ENCODE measurements around the gene KHDRBS2.
"Not testable (repeated sequence)": the region's sequence is repeated elsewhere in the genome, so short reads cannot be mapped to it uniquely, and the experiment has no call there.

KHDRBS2 gene

GRCh38 chr6:61809004-61809595, 476.9 kb downstream of the KHDRBS2 start:
- peaks cover 10% of the 10 kb centered on the region for H3K9me3 Mint-ChIP-seq
- ATAC-seq (no peak), DNase-seq (no peak)

DNA sequence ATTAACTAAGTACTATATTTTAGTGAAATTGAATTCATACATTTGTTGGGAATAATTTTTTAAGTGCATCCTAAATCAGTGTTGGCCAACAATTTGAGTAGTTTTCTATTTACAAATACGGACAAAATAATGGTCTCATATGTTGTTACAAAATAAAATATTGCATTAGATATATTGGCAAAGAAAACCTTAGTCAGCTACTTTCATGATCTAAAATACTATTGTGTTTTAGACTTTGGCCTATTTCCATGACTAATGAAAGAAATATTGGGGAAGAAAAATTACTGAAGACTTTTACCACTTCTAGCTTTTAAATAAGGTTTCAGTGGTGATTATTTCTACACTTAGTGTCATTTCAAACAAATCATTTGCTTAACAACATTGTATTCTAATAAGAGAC, 498.0 kb downstream of the KHDRBS2 start:
- Mint-ChIP-seq H3K4me1 (no peaks in the 10 kb centered on the region), H3K27ac (no peak overlapping the region), H3K4me3 (no peak overlapping the region), H3K9me3 (no peaks in the 10 kb centered on the region), H3K27me3 (no peaks in the 10 kb centered on the region), H3K36me3 (ENCODE audit: low read depth) (no peaks in the 10 kb centered on the region)
- ATAC-seq = no peak
- DNase-seq = no peak

More at GRCh38 chr6:61809004-61809595, 476.9 kb downstream of the KHDRBS2 start:
- no peak overlapping the region for H3K27ac Mint-ChIP-seq
- no peaks in the 10 kb centered on the region for H3K4me1 Mint-ChIP-seq
- H3K36me3 Mint-ChIP-seq (ENCODE audit: low read depth) = no peaks in the 10 kb centered on the region
- no peak overlapping the region for H3K4me3 Mint-ChIP-seq
- no peaks in the 10 kb centered on the region for H3K27me3 Mint-ChIP-seq

DNA sequence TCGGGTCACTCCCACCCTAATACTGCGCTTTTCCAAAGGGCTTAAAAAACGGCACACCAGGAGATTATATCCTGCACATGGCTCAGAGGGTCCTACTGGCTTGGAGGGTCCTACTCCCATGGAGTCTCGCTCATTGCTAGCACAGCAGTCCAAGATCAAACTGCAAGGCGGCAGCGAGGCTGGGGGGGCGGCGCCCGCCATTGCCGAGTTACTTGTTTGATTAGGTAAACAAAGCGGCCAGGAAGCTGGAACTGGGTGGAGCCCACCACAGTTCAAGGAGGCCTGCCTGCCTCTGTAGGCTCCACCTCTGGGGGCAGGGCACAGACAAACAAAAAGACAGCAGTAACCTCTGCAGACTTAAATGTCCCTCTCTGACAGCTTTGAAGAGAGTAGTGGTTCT, 516.6 kb downstream of the KHDRBS2 start:
- H3K27ac Mint-ChIP-seq; ATAC-seq; H3K4me1 Mint-ChIP-seq; H3K36me3 Mint-ChIP-seq (ENCODE audit: low read depth); H3K4me3 Mint-ChIP-seq; DNase-seq; H3K27me3 Mint-ChIP-seq: not testable (repeated sequence)
- peaks cover 31% of the 10 kb centered on the region for H3K9me3 Mint-ChIP-seq

DNA sequence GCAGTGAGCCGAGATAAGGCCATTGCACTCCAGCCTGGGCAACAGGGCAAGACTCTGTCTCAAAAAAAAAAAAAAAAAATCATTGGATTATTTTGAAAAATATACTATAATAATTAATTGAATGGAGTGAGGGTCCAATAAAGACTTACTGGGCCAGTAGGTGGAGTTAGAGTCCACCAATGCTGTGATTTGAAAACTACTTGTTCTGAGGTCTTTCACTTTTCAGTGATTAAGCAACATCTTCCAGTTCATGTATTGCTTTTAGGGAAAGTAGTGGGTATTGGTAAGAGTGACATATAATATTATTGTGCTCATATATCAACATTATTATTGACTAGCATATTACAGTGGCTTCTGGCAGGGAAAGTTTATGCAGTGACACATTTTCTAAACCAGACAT, 530.3 kb downstream of the KHDRBS2 start:
- H3K4me1 Mint-ChIP-seq = no peaks in the 10 kb centered on the region
- peaks cover 4% of the 10 kb centered on the region for H3K9me3 Mint-ChIP-seq
- DNase-seq (no peak), ATAC-seq (no peak)
- no peak overlapping the region for H3K27ac Mint-ChIP-seq
- H3K27me3 Mint-ChIP-seq = no peaks in the 10 kb centered on the region
- no peaks in the 10 kb centered on the region for H3K36me3 Mint-ChIP-seq (ENCODE audit: low read depth)
- no peak overlapping the region for H3K4me3 Mint-ChIP-seq

DNA sequence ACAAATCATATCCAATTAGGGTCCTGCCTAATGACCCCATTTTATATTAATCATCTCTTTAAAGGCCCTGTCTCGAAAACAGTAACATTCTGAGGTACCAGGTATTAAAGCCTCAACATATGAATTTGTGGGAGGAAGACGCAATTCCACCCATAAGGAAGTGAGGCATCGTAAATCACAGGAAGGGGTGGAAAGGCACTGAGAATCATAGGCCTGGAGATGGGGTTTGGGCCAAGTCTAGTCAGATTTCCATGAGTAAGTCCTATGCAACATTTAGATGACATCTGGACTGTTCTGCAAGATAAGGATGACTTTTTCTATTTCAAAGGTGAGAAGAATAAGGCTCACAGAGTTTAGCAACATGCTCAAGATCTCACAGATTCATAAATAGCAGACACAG, 534.0 kb downstream of the KHDRBS2 start:
- Mint-ChIP-seq H3K36me3 (ENCODE audit: low read depth) (no peaks in the 10 kb centered on the region), H3K27ac (no peak overlapping the region), H3K4me1 (no peaks in the 10 kb centered on the region), H3K27me3 (no peaks in the 10 kb centered on the region), H3K9me3 (peaks cover 4% of the 10 kb centered on the region), H3K4me3 (no peak overlapping the region)
- ATAC-seq (no peak), DNase-seq (no peak)

- H3K9me3 Mint-ChIP-seq = peaks cover 12% of the 10 kb centered on the region
- no peak overlapping the region for H3K27ac Mint-ChIP-seq
- no peaks in the 10 kb centered on the region for H3K36me3 Mint-ChIP-seq (ENCODE audit: low read depth)
- H3K27me3 Mint-ChIP-seq = no peaks in the 10 kb centered on the region
- no peaks in the 10 kb centered on the region for H3K4me1 Mint-ChIP-seq
- DNase-seq (no peak), ATAC-seq (no peak)
- no peak overlapping the region for H3K4me3 Mint-ChIP-seq
Observed at GRCh38 chr6:61745994-61746393, 540.0 kb downstream of the KHDRBS2 start.

- no peak for DNase-seq
Observed at GRCh38 chr6:61711849-61712248, 574.2 kb downstream of the KHDRBS2 start.

GRCh38 chr6:61688165-61688564, 597.9 kb downstream of the KHDRBS2 start:
- ATAC-seq = no peak
- no peak for DNase-seq
- Mint-ChIP-seq H3K27ac (no peak overlapping the region), H3K27me3 (no peaks in the 10 kb centered on the region), H3K4me3 (no peak overlapping the region), H3K36me3 (ENCODE audit: low read depth) (no peaks in the 10 kb centered on the region), H3K4me1 (no peaks in the 10 kb centered on the region), H3K9me3 (peaks cover 12% of the 10 kb centered on the region)

More at GRCh38 chr6:61711849-61712248, 574.2 kb downstream of the KHDRBS2 start:
- no peak overlapping the region for H3K4me3 Mint-ChIP-seq
- H3K36me3 Mint-ChIP-seq (ENCODE audit: low read depth) = no peaks in the 10 kb centered on the region
- no peak overlapping the region for H3K27ac Mint-ChIP-seq
- peaks cover 5% of the 10 kb centered on the region for H3K9me3 Mint-ChIP-seq
- H3K4me1 Mint-ChIP-seq = no peaks in the 10 kb centered on the region
- ATAC-seq = no peak
- no peaks in the 10 kb centered on the region for H3K27me3 Mint-ChIP-seq

DNA sequence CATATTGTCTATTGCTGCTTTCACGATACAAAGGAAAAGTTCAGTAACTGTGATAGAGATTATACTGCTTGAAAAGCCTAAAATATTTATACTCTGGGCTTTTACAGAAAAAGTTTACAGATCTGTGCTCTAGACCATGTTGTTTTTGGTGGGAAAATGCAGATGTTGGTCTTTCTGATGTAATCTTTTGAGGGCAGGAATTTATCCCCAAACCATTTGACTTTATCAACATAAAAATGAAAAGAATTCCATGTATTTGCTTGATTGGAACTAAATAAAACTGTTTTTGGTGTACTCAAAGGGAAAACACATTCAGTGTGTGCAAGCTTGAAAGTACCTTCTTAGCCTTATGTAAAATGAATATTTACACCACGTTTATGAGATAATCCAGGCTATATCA, 603.5 kb downstream of the KHDRBS2 start:
- Mint-ChIP-seq H3K9me3 (peaks cover 25% of the 10 kb centered on the region), H3K36me3 (ENCODE audit: low read depth) (no peaks in the 10 kb centered on the region), H3K4me1 (no peaks in the 10 kb centered on the region), H3K27ac (no peak overlapping the region), H3K27me3 (no peaks in the 10 kb centered on the region), H3K4me3 (no peak overlapping the region)
- DNase-seq (no peak), ATAC-seq (no peak)

DNA sequence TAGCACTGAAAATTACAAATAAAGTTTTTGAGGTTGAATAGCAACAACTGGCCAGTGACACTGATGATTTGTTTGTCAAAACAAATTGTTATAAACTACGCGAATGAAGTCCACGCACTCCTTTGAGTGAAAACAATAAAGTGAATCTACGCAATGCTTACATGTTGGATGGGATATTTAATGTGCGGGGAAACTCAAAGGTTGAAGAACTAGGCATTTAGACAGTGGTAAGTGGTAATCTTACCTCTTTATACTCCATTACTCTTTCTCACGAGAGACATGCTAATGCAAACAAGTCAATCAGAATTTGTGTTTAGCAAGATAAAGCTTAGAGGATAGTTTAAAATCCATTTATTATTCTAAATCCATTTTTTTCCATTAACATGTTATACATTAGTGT, 606.4 kb downstream of the KHDRBS2 start:
- DNase-seq (no peak), ATAC-seq (no peak)
- Mint-ChIP-seq H3K9me3 (peaks cover 25% of the 10 kb centered on the region), H3K4me1 (no peaks in the 10 kb centered on the region), H3K4me3 (no peak overlapping the region), H3K36me3 (ENCODE audit: low read depth) (no peaks in the 10 kb centered on the region), H3K27ac (no peak overlapping the region), H3K27me3 (no peaks in the 10 kb centered on the region)

DNA sequence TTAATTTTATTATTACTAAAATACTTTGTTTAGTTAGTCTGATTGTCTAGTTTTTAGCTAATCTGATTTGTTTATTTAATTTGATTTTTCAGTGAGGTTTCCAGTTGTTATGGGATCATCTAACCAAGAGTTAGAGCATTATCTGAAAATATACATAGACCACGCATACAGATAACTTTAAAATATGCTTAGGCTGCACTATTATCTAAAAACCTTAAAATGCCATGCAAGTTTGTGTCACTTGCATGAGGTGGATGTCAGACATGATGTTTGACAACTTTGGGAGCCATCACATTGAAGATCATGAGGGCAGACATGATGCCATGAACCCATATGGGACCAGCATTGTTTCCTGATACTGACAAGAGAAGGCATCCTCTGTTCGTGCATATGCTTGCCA, 610.3 kb downstream of the KHDRBS2 start:
- DNase-seq (no peak), ATAC-seq (no peak)
- Mint-ChIP-seq H3K27ac (no peak overlapping the region), H3K27me3 (no peaks in the 10 kb centered on the region), H3K9me3 (peaks cover 15% of the 10 kb centered on the region), H3K36me3 (ENCODE audit: low read depth) (no peaks in the 10 kb centered on the region), H3K4me3 (no peak overlapping the region), H3K4me1 (no peaks in the 10 kb centered on the region)

DNA sequence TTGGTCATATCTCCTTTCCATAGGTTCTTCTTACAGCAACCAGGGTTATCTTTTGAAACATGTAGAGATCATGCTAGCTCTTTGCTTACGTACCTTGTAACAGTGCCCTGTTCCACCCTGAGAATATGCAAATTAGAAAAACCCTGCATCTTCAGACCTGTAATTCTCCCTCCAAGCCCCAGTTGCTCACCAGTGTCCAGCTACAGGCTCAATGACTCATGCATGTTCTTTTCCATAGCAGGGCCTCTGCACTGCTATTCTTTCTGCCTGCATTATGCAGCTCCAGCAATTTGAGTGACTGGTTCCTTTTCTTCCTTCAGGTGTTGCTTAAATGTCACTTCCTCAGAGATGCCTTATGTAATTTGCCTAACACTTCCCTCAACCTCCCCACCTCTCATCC, 636.2 kb downstream of the KHDRBS2 start:
- H3K27ac Mint-ChIP-seq = no peak overlapping the region
- no peaks in the 10 kb centered on the region for H3K36me3 Mint-ChIP-seq (ENCODE audit: low read depth)
- peaks cover 17% of the 10 kb centered on the region for H3K9me3 Mint-ChIP-seq
- no peak overlapping the region for H3K4me3 Mint-ChIP-seq
- no peaks in the 10 kb centered on the region for H3K27me3 Mint-ChIP-seq
- ATAC-seq = no peak
- no peaks in the 10 kb centered on the region for H3K4me1 Mint-ChIP-seq
- no peak for DNase-seq

GRCh38 chr6:61640463-61640862, 645.6 kb downstream of the KHDRBS2 start:
- no peak for ATAC-seq
- H3K9me3 Mint-ChIP-seq = peaks cover 20% of the 10 kb centered on the region

More at GRCh38 chr6:61640463-61640862, 645.6 kb downstream of the KHDRBS2 start:
- Mint-ChIP-seq H3K4me1 (no peaks in the 10 kb centered on the region), H3K27ac (no peak overlapping the region), H3K4me3 (no peak overlapping the region), H3K27me3 (no peaks in the 10 kb centered on the region), H3K36me3 (ENCODE audit: low read depth) (no peaks in the 10 kb centered on the region)
- DNase-seq = no peak

All from activated naive CD8-positive, alpha-beta T cell treated with anti-CD3 and anti-CD28 coated beads, Interleukin-2, amount 50 U/mL, for 24 hours (primary cell).